Measurements from ENCODE around the gene ABCA13. TPM values are rescaled to one million over a fixed set of nuclear protein-coding genes. Genes with fewer than 3 reads are reported as not detected.
A peak's percentile ranks its signal among the peaks of the same experiment; 100 is the strongest.

Gene ABCA13
- total RNA-seq, 1 donor from 2014 or later, result 0.35 TPM

- intact Hi-C loops (cut with DNase I), result no loop called here
- no peaks in the 10 kb centered on the region for H3K36me3 ChIP-seq
- no peak for TF ChIP-seq CTCF (IDR thresholded peaks at IDR 0.05)
- ATAC-seq, result no peak
- no peak overlapping the region for H3K27ac ChIP-seq
- no peak overlapping the region for H3K4me3 ChIP-seq
- no peaks in the 10 kb centered on the region for H3K4me1 ChIP-seq
- no peak for DNase-seq
- no peaks in the 10 kb centered on the region for H3K27me3 ChIP-seq
- no peaks in the 10 kb centered on the region for H3K9me3 ChIP-seq
These were observed 145.5 kb downstream of the ABCA13 start for GRCh38 chr7:48316768-48317167.

GRCh38 chr7:48317360-48317759 is 146.1 kb downstream of the ABCA13 start:
- intact Hi-C loops (cut with DNase I), result no loop called here
- DNase-seq, result no peak

GRCh38 chr7:48321319-48322010 is 150.2 kb downstream of the ABCA13 start:
- no peaks in the 10 kb centered on the region for H3K27me3 ChIP-seq
- intact Hi-C loops (cut with DNase I), result no loop called here
- no peak overlapping the region for H3K27ac ChIP-seq
- no peak for TF ChIP-seq CTCF (IDR thresholded peaks at IDR 0.05)
- DNase-seq (no peak), ATAC-seq (peak; percentile 34)
- H3K4me3 ChIP-seq, result no peak overlapping the region
- H3K36me3 ChIP-seq, result no peaks in the 10 kb centered on the region
- H3K4me1 ChIP-seq, result no peaks in the 10 kb centered on the region
- H3K9me3 ChIP-seq, result peaks cover 6% of the 10 kb centered on the region

More at GRCh38 chr7:48317360-48317759, 146.1 kb downstream of the ABCA13 start:
- no peak for ATAC-seq
- H3K4me3 ChIP-seq, result no peak overlapping the region
- no peaks in the 10 kb centered on the region for H3K36me3 ChIP-seq
- no peaks in the 10 kb centered on the region for H3K27me3 ChIP-seq
- no peaks in the 10 kb centered on the region for H3K9me3 ChIP-seq
- no peaks in the 10 kb centered on the region for H3K4me1 ChIP-seq
- TF ChIP-seq CTCF (IDR thresholded peaks at IDR 0.05), result no peak
- H3K27ac ChIP-seq, result no peak overlapping the region

GRCh38 chr7:48337012-48337621 is 165.9 kb downstream of the ABCA13 start:
- TF ChIP-seq CTCF (IDR thresholded peaks at IDR 0.05), result peak; percentile 44
- no peaks in the 10 kb centered on the region for H3K9me3 ChIP-seq
- no peak overlapping the region for H3K27ac ChIP-seq
- ATAC-seq (peak; percentile 70), DNase-seq (no peak)
- no peaks in the 10 kb centered on the region for H3K4me1 ChIP-seq
- H3K27me3 ChIP-seq, result no peaks in the 10 kb centered on the region
- no peak overlapping the region for H3K4me3 ChIP-seq
- H3K36me3 ChIP-seq, result no peaks in the 10 kb centered on the region
- intact Hi-C loops (cut with DNase I), result no loop called here

GRCh38 chr7:48337781-48338180 is 166.5 kb downstream of the ABCA13 start:
- intact Hi-C loops (cut with DNase I), result no loop called here
- Histone ChIP-seq H3K4me3 (no peak overlapping the region), H3K9me3 (no peaks in the 10 kb centered on the region), H3K27me3 (no peaks in the 10 kb centered on the region), H3K36me3 (no peaks in the 10 kb centered on the region), H3K4me1 (no peaks in the 10 kb centered on the region), H3K27ac (no peak overlapping the region)
- DNase-seq (no peak), ATAC-seq (no peak)
- no peak for TF ChIP-seq CTCF (IDR thresholded peaks at IDR 0.05)
